Activated CD8-positive, alpha-beta T cell treated with anti-CD3 and anti-CD28 coated beads for 36 hours (primary cell): Measurements from ENCODE around the gene SLC16A4. TPM values are rescaled to one million over a fixed set of nuclear protein-coding genes. Genes with fewer than 3 reads are reported as not detected.
A peak's percentile ranks its signal among the peaks of the same experiment; 100 is the strongest.

Experiments used
- ATAC-seq: fragments of 200-7000 bp; cut with Tn5 transposase; one replicate; pipeline ENCODE4 v1.10.0; 2021; ENCODE audit warnings: mild to moderate bottlenecking, moderate library complexity
- CTCF ChIA-PET: fragments of 350-600 bp; sonication (Branson Sonifier 250); formaldehyde crosslinking; loops from one replicate; lab custom pipeline; 2021; ENCODE audit warnings: antibody characterized with exemption; lab: Charles Lee
- POLR2A ChIA-PET: fragments of 350-600 bp; sonication (Branson Sonifier 250); formaldehyde crosslinking; loops from one replicate; lab custom pipeline; 2021; ENCODE audit warnings: antibody characterized with exemption; lab: Charles Lee
- DNase-seq: peaks from one replicate; pipeline ENCODE4 v3.0.0-alpha.2; 2020
- H3K27ac Mint-ChIP-seq: one replicate; pipeline ENCODE4 v1.8.0; 2021; ENCODE audit warnings: mild to moderate bottlenecking, mixed read lengths
- H3K27me3 Mint-ChIP-seq: one replicate; pipeline ENCODE4 v1.8.0; 2021; ENCODE audit warnings: mixed read lengths
- H3K36me3 Mint-ChIP-seq: one replicate; pipeline ENCODE4 v1.8.0; 2021; ENCODE audit warnings: low read depth, mixed read lengths
- H3K4me1 Mint-ChIP-seq: one replicate; pipeline ENCODE4 v1.8.0; 2021; ENCODE audit warnings: low read depth, mixed read lengths
- H3K4me3 Mint-ChIP-seq: one replicate; pipeline ENCODE4 v1.8.0; 2021; ENCODE audit warnings: mild to moderate bottlenecking, moderate library complexity, mixed read lengths
- H3K9me3 Mint-ChIP-seq: one replicate; pipeline ENCODE4 v1.8.0; 2021; ENCODE audit warnings: mixed read lengths
- intact Hi-C: fragments of 100-400 bp; cut with micrococcal nuclease; formaldehyde crosslinking; loops from one replicate; pipeline ENCODE4 v1.10.0; 2022
- total RNA-seq, 2 experiments: library from RNA; stranded (reverse); gene quantifications; one replicate each; pipeline ENCODE4 v1.2.3, GENCODE V29; 2021
- TF ChIP-seq, protein P1 (sequence below): fragments of 200-600 bp; IDR thresholded peaks from one replicate; pipeline ENCODE4 v1.8.0; 2022; ENCODE audit warnings: antibody characterized with exemption, mild to moderate bottlenecking

Gene SLC16A4
- total RNA-seq, 2 experiments from 2014 or later: 0.27 to 0.51 TPM

DNA sequence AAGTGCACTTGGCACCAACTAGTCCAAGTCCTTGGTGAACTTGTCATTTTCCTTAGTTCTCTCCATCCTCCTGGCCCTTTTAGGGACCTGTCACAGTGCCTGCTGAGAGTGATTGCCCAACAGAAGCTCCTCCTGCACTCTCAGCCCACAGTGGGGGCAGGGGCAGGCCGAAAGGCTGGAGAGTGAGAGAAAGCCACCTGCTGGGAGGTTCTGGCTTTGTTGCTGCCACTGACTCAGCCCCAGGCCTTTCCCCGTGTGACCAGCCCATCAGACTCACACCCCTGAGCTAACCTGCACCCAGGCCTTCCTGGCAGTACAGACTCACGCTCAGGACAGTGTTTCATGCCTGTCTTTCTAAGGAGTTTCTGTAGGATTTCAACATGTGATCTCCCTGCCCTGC lies 43.0 kb upstream of the SLC16A4 start:
- H3K9me3 Mint-ChIP-seq: no peaks in the 10 kb centered on the region
- H3K36me3 Mint-ChIP-seq: no peaks in the 10 kb centered on the region
- TF ChIP-seq, protein P1, sequence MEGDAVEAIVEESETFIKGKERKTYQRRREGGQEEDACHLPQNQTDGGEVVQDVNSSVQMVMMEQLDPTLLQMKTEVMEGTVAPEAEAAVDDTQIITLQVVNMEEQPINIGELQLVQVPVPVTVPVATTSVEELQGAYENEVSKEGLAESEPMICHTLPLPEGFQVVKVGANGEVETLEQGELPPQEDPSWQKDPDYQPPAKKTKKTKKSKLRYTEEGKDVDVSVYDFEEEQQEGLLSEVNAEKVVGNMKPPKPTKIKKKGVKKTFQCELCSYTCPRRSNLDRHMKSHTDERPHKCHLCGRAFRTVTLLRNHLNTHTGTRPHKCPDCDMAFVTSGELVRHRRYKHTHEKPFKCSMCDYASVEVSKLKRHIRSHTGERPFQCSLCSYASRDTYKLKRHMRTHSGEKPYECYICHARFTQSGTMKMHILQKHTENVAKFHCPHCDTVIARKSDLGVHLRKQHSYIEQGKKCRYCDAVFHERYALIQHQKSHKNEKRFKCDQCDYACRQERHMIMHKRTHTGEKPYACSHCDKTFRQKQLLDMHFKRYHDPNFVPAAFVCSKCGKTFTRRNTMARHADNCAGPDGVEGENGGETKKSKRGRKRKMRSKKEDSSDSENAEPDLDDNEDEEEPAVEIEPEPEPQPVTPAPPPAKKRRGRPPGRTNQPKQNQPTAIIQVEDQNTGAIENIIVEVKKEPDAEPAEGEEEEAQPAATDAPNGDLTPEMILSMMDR: no peak
- intact Hi-C loops: no loop called here
- ATAC-seq: no peak
- DNase-seq: peak; percentile 4
- H3K27ac Mint-ChIP-seq: no peak overlapping the region
- ChIA-PET CTCF (interaction anchor here (0.9 to 7.5 kb wide), 3 partner anchors 26 to 121 kb away, joined by 3 to 41 read pairs (median 10); no protein-coding TSS in a partner anchor), POLR2A (no interaction called here)
- H3K27me3 Mint-ChIP-seq: peaks cover 4% of the 10 kb centered on the region
- no peaks in the 10 kb centered on the region for H3K4me1 Mint-ChIP-seq
- no peak overlapping the region for H3K4me3 Mint-ChIP-seq

DNA sequence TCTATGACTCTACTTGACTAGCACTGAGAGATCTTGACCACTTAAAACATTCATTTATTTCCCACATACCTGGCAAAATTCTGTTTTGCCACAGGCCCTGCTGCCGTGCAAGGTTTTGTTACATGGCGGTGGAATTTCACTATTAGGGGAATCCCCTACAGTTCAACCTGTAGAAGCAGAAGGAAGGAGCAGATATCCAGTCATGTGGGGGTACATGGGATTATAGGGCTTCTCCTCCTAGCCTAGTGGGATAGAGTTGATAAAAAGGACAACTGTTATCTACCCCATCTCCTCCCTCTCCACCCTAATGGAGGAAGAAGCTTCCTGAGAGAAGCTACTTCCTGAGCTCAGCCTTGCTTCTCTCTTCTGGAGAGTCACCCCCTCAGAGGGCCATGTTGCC lies 42.4 kb upstream of the SLC16A4 start:
- no peak for DNase-seq
- Mint-ChIP-seq H3K9me3 (no peaks in the 10 kb centered on the region), H3K4me3 (no peak overlapping the region), H3K27me3 (peaks cover 4% of the 10 kb centered on the region), H3K36me3 (no peaks in the 10 kb centered on the region), H3K4me1 (no peaks in the 10 kb centered on the region), H3K27ac (no peak overlapping the region)
- CTCF ChIA-PET: interaction anchor here (1.7 to 7.5 kb wide), 3 partner anchors 21 to 62 kb away, joined by 5 to 41 read pairs (median 10); no protein-coding TSS in a partner anchor
- POLR2A ChIA-PET: no interaction called here
- TF ChIP-seq, protein P1: no peak
- intact Hi-C loops: no loop called here
- no peak for ATAC-seq

DNA sequence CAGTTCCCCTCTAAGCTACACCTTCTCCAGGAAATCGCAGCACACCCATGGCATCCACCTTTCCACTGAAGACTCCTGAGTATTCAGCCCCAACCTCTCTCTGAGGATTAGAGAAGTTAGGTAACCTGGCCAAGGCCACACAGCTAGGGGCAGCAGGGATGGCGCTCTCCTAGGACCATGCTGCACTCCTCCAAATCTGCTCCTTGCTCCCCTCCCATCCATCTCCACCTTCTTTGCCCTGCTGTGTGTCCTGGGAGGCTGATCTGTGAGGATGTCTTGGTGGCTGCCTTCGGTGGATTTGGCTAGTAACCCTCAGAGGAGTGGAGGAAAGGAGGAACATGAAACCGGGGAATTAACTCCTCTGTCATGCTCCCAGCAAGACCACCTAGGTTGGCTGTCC lies 40.1 kb upstream of the SLC16A4 start:
- H3K4me3 Mint-ChIP-seq: no peak overlapping the region
- POLR2A ChIA-PET: no interaction called here
- intact Hi-C loops: no loop called here

DNA sequence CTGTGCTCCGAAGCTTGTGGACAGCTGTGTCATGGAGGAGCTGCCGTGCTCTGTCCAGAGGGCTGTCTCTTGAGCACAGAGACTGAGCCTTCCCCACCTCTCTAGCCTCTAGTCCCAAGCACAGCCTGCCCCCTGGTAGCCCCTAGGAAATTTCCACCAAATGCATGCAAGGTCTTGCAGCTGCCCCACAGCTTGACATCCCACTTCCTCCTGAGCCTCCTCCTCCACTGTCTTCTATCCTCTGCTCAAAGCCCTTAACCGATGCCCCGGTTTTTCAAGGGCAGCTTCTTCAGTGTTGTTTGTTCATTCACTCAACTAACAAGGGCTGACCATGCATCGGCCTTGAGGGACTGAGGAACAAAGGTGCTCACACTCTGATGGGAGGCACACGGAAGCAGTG lies 39.5 kb upstream of the SLC16A4 start:
- intact Hi-C loops: no loop called here
- Mint-ChIP-seq H3K27ac (no peak overlapping the region), H3K36me3 (no peaks in the 10 kb centered on the region), H3K4me3 (no peak overlapping the region), H3K27me3 (peaks cover 4% of the 10 kb centered on the region), H3K9me3 (no peaks in the 10 kb centered on the region), H3K4me1 (no peaks in the 10 kb centered on the region)
- ChIA-PET POLR2A (no interaction called here), CTCF (interaction anchor here (0.8 to 2.1 kb wide), 8 partner anchors 12 to 233 kb away, joined by 3 to 10 read pairs (median 4); no protein-coding TSS in a partner anchor)
- ATAC-seq (no peak), DNase-seq (no peak)
- TF ChIP-seq, protein P1: no peak

More for the DNA sequence above, 40.1 kb upstream of the SLC16A4 start:
- Mint-ChIP-seq H3K4me1 (no peaks in the 10 kb centered on the region), H3K9me3 (no peaks in the 10 kb centered on the region), H3K27ac (no peak overlapping the region), H3K27me3 (peaks cover 4% of the 10 kb centered on the region), H3K36me3 (no peaks in the 10 kb centered on the region)
- TF ChIP-seq, protein P1: no peak
- CTCF ChIA-PET: interaction anchor here (1.2 to 2.1 kb wide), 4 partner anchors 11 to 65 kb away, joined by 4 to 10 read pairs (median 6); no protein-coding TSS in a partner anchor
- DNase-seq (no peak), ATAC-seq (no peak)

DNA sequence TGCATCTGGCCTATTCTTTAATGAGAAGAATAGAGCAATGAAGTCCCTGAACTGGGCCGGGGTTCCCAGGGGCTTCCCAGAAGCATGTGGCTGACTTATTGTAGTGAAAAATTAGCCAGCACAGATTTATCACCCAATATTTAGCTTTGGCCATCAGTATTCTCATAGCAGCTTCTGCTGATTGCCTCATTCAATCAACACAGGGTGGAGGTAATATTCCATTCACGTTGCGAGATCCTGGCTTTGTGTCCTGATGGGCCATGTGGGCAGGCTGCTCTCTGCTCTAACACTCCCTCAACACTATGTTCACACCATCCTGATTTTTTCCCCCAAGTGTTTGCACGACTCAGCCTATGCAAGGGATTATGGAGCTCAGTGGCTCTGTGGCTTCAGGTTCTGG lies 38.1 kb upstream of the SLC16A4 start:
- H3K4me1 Mint-ChIP-seq: no peaks in the 10 kb centered on the region
- CTCF ChIA-PET: interaction anchor here (0.8 to 2.1 kb wide), 5 partner anchors 17 to 226 kb away, joined by 3 to 10 read pairs (median 5); no protein-coding TSS in a partner anchor
- H3K27ac Mint-ChIP-seq: no peak overlapping the region
- no peaks in the 10 kb centered on the region for H3K9me3 Mint-ChIP-seq
- no peaks in the 10 kb centered on the region for H3K36me3 Mint-ChIP-seq
- peaks cover 5% of the 10 kb centered on the region for H3K27me3 Mint-ChIP-seq
- no peak for ATAC-seq
- intact Hi-C loops: no loop called here
- no peak for DNase-seq
- POLR2A ChIA-PET: interaction anchor here (1.2 kb wide), 1 partner anchor 8 kb away, joined by 3 read pairs; no protein-coding TSS in a partner anchor
- H3K4me3 Mint-ChIP-seq: no peak overlapping the region
- TF ChIP-seq, protein P1: no peak
